K562 (cell line): Measurements from ENCODE around the gene SRP72. TPM values are rescaled to one million over a fixed set of nuclear protein-coding genes. Genes with fewer than 3 reads are reported as not detected.
A peak's percentile ranks its signal among the peaks of the same experiment; 100 is the strongest.

Experiments used
- GTF2E2 ChIP-seq: fragments of 200-800 bp; sonication (Bioruptor generic); IDR thresholded peaks from 2 replicates; pipeline ENCODE4 v1.6.1; 2016; ENCODE audit warnings: missing genetic modification characterization, missing compliant biosample characterization
- HMG20A ChIP-seq: fragments of 450-650 bp; formaldehyde crosslinking; conservative IDR thresholded peaks from 2 replicates; pipeline ENCODE4 v1.4.0; 2020; ENCODE audit warnings: mild to moderate bottlenecking, mixed read lengths
- KAT7 ChIP-seq: sonication (generic); formaldehyde crosslinking; IDR thresholded peaks from 2 replicates; pipeline ENCODE4 v1.8.0; 2022; ENCODE audit warnings: missing genetic modification reagents, mild to moderate bottlenecking, borderline replicate concordance
- L3MBTL2 ChIP-seq: fragments of 450-650 bp; IDR thresholded peaks from 2 replicates; pipeline ENCODE4 v1.6.1; 2016; ENCODE audit warnings: mild to moderate bottlenecking, moderate library complexity
- MAFK ChIP-seq: IDR thresholded peaks from 2 replicates; pipeline ENCODE4 v1.6.1; 2011; ENCODE audit warnings: low read length, improper control_type of control experiment
- POU5F1 ChIP-seq: fragments of 150-350 bp; IDR thresholded peaks from 2 replicates; pipeline ENCODE4 v1.6.1; 2014; ENCODE audit warnings: borderline replicate concordance, low read length, low read depth, mild to moderate bottlenecking; ENCODE audit not compliant: partially characterized antibody
- SMARCA4 ChIP-seq: fragments of 450-650 bp; IDR thresholded peaks from 2 replicates; pipeline ENCODE4 v1.6.1; 2016
- ZNF134 ChIP-seq: fragments of 250-450 bp; sonication (Bioruptor Pico); conservative IDR thresholded peaks from 2 replicates; pipeline ENCODE4 v1.4.0; 2020
- ZNF668 ChIP-seq: fragments of 250-450 bp; sonication (Bioruptor Pico); IDR thresholded peaks from 2 replicates; pipeline ENCODE4 v1.8.0; 2022; ENCODE audit warnings: mild to moderate bottlenecking, inconsistent platforms
- ZSCAN32 ChIP-seq: fragments of 450-650 bp; formaldehyde crosslinking; IDR thresholded peaks from 2 replicates; pipeline ENCODE4 v1.4.0; 2020; ENCODE audit warnings: mild to moderate bottlenecking, moderate library complexity
- polyA plus RNA-seq, 8 experiments: library from polyadenylated mRNA; depleted of rRNA in 4 of 8; stranded (reverse) in 5 of 8; unstranded in 3 of 8; fragments of >200 nt; fragmentation: Nextera tagmentation in 2 of 8; fragmentation: Illumina TruSeq in 1 of 8; extraction: Ambion mirVana in 2 of 8; extraction: Trizol in 1 of 8; gene quantifications; 2 replicates each; pipeline versions ENCODE4 v1.2.1 to v1.2.3, GENCODE V29; 2011 to 2014; ENCODE audit warnings: inconsistent platforms in 1 of 8, missing spikeins in 1 of 8
- total RNA-seq, 7 experiments: library from RNA; depleted of rRNA in 6 of 7; stranded (reverse); fragments of >200 nt in 6 of 7; fragmentation: Illumina TruSeq in 2 of 7; extraction: Trizol in 2 of 7; gene quantifications; 2 replicates each; pipeline versions ENCODE4 v1.2.1 to v1.2.3, GENCODE V29; 2011 to 2021; ENCODE audit warnings: low replicate concordance in 1 of 7
- TF ChIP-seq, protein P1 (sequence below): fragments of 450-650 bp; IDR thresholded peaks from 2 replicates; pipeline ENCODE4 v1.6.1; 2016; ENCODE audit warnings: mild to moderate bottlenecking, moderate library complexity
- TF ChIP-seq, protein P2 (sequence below): fragments of 250-450 bp; sonication (Bioruptor Pico); IDR thresholded peaks from 2 replicates; pipeline ENCODE4 v1.4.0; 2020

Gene SRP72
- total and polyA plus RNA-seq, 9 of the 15 experiments (the other 6 are each of a cell fraction or from before 2014, with no cell fraction given) = 124 to 341 (median 202) TPM

DNA sequence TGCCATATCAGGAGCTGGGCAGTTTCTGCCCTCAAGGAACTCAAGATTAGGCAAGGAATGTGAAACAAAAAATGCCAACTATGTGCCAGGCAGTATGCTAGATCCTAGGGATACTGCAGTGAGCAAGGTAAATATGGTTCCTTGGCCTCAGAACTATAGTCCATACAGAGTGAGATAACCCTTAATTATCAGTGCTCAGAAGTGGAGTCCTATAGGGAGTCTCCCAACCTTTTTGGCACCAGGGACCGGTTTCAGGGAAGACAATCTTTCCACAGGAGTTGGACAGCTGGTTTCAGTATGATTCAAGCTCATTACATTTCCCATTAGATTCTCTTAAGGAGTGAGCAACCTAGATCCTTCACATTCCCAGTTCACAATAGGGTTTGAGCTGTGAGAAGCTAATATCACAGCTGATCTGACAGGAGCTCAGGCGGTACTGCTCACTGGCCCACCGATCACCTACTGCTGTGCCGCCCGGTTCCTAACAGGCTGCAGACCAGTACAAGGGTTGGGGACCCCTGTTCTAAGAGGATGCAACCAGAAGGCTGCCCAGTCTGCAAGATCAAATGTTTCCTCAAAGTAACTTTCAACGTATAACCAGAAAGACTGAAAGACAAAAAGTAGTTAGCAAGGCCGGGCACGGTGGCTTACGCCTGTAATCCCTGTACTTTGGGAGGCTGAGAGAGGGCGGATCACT is 1.7 kb upstream of the SRP72 start (continued):
- TF ChIP-seq, protein P1, sequence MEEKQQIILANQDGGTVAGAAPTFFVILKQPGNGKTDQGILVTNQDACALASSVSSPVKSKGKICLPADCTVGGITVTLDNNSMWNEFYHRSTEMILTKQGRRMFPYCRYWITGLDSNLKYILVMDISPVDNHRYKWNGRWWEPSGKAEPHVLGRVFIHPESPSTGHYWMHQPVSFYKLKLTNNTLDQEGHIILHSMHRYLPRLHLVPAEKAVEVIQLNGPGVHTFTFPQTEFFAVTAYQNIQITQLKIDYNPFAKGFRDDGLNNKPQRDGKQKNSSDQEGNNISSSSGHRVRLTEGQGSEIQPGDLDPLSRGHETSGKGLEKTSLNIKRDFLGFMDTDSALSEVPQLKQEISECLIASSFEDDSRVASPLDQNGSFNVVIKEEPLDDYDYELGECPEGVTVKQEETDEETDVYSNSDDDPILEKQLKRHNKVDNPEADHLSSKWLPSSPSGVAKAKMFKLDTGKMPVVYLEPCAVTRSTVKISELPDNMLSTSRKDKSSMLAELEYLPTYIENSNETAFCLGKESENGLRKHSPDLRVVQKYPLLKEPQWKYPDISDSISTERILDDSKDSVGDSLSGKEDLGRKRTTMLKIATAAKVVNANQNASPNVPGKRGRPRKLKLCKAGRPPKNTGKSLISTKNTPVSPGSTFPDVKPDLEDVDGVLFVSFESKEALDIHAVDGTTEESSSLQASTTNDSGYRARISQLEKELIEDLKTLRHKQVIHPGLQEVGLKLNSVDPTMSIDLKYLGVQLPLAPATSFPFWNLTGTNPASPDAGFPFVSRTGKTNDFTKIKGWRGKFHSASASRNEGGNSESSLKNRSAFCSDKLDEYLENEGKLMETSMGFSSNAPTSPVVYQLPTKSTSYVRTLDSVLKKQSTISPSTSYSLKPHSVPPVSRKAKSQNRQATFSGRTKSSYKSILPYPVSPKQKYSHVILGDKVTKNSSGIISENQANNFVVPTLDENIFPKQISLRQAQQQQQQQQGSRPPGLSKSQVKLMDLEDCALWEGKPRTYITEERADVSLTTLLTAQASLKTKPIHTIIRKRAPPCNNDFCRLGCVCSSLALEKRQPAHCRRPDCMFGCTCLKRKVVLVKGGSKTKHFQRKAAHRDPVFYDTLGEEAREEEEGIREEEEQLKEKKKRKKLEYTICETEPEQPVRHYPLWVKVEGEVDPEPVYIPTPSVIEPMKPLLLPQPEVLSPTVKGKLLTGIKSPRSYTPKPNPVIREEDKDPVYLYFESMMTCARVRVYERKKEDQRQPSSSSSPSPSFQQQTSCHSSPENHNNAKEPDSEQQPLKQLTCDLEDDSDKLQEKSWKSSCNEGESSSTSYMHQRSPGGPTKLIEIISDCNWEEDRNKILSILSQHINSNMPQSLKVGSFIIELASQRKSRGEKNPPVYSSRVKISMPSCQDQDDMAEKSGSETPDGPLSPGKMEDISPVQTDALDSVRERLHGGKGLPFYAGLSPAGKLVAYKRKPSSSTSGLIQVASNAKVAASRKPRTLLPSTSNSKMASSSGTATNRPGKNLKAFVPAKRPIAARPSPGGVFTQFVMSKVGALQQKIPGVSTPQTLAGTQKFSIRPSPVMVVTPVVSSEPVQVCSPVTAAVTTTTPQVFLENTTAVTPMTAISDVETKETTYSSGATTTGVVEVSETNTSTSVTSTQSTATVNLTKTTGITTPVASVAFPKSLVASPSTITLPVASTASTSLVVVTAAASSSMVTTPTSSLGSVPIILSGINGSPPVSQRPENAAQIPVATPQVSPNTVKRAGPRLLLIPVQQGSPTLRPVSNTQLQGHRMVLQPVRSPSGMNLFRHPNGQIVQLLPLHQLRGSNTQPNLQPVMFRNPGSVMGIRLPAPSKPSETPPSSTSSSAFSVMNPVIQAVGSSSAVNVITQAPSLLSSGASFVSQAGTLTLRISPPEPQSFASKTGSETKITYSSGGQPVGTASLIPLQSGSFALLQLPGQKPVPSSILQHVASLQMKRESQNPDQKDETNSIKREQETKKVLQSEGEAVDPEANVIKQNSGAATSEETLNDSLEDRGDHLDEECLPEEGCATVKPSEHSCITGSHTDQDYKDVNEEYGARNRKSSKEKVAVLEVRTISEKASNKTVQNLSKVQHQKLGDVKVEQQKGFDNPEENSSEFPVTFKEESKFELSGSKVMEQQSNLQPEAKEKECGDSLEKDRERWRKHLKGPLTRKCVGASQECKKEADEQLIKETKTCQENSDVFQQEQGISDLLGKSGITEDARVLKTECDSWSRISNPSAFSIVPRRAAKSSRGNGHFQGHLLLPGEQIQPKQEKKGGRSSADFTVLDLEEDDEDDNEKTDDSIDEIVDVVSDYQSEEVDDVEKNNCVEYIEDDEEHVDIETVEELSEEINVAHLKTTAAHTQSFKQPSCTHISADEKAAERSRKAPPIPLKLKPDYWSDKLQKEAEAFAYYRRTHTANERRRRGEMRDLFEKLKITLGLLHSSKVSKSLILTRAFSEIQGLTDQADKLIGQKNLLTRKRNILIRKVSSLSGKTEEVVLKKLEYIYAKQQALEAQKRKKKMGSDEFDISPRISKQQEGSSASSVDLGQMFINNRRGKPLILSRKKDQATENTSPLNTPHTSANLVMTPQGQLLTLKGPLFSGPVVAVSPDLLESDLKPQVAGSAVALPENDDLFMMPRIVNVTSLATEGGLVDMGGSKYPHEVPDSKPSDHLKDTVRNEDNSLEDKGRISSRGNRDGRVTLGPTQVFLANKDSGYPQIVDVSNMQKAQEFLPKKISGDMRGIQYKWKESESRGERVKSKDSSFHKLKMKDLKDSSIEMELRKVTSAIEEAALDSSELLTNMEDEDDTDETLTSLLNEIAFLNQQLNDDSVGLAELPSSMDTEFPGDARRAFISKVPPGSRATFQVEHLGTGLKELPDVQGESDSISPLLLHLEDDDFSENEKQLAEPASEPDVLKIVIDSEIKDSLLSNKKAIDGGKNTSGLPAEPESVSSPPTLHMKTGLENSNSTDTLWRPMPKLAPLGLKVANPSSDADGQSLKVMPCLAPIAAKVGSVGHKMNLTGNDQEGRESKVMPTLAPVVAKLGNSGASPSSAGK = no peak
- TF ChIP-seq KAT7 (CRISPR knock-in tag) (no peak), L3MBTL2 (no peak), MAFK (no peak), HMG20A (CRISPR knock-in tag) (no peak), SMARCA4 (no peak), ZNF668 (CRISPR knock-in tag) (no peak), GTF2E2 (tag) (no peak), ZNF134 (CRISPR knock-in tag) (no peak), ZSCAN32 (CRISPR knock-in tag) (no peak), POU5F1 (peak; percentile 13)
- TF ChIP-seq, protein P2, sequence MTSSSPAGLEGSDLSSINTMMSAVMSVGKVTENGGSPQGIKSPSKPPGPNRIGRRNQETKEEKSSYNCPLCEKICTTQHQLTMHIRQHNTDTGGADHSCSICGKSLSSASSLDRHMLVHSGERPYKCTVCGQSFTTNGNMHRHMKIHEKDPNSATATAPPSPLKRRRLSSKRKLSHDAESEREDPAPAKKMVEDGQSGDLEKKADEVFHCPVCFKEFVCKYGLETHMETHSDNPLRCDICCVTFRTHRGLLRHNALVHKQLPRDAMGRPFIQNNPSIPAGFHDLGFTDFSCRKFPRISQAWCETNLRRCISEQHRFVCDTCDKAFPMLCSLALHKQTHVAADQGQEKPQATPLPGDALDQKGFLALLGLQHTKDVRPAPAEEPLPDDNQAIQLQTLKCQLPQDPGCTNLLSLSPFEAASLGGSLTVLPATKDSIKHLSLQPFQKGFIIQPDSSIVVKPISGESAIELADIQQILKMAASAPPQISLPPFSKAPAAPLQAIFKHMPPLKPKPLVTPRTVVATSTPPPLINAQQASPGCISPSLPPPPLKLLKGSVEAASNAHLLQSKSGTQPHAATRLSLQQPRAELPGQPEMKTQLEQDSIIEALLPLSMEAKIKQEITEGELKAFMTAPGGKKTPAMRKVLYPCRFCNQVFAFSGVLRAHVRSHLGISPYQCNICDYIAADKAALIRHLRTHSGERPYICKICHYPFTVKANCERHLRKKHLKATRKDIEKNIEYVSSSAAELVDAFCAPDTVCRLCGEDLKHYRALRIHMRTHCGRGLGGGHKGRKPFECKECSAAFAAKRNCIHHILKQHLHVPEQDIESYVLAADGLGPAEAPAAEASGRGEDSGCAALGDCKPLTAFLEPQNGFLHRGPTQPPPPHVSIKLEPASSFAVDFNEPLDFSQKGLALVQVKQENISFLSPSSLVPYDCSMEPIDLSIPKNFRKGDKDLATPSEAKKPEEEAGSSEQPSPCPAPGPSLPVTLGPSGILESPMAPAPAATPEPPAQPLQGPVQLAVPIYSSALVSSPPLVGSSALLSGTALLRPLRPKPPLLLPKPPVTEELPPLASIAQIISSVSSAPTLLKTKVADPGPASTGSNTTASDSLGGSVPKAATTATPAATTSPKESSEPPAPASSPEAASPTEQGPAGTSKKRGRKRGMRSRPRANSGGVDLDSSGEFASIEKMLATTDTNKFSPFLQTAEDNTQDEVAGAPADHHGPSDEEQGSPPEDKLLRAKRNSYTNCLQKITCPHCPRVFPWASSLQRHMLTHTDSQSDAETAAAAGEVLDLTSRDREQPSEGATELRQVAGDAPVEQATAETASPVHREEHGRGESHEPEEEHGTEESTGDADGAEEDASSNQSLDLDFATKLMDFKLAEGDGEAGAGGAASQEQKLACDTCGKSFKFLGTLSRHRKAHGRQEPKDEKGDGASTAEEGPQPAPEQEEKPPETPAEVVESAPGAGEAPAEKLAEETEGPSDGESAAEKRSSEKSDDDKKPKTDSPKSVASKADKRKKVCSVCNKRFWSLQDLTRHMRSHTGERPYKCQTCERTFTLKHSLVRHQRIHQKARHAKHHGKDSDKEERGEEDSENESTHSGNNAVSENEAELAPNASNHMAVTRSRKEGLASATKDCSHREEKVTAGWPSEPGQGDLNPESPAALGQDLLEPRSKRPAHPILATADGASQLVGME = no peak
